SK-N-SH treated with all-trans-retinoic acid at 6 μM for 48 hours (cell line): ENCODE measurements around the gene ABCG2.

ENCODE experiments used
- ATAC-seq: fragments of 200-7000 bp; cut with Tn5 transposase; 3 replicates; pipeline ENCODE4 v1.9.1; 2020; ENCODE audit warnings: mild to moderate bottlenecking, moderate library complexity
- ARNTL ChIP-seq: fragments of 450-650 bp; formaldehyde crosslinking; IDR thresholded peaks from 2 replicates; pipeline ENCODE4 v1.5.0; 2020; ENCODE audit warnings: low read depth, mild to moderate bottlenecking, moderate library complexity, borderline replicate concordance
- BACH2 ChIP-seq: fragments of 250-450 bp; sonication (Bioruptor Pico); IDR thresholded peaks from 2 replicates; pipeline ENCODE4 v1.9.0; 2021; ENCODE audit warnings: mild to moderate bottlenecking, borderline replicate concordance
- CREB5 ChIP-seq: fragments of 250-450 bp; sonication (Bioruptor Pico); IDR thresholded peaks from 2 replicates; pipeline ENCODE4 v1.5.1; 2020; ENCODE audit warnings: low read depth, mild to moderate bottlenecking, moderate library complexity
- CSDC2 ChIP-seq: fragments of 250-450 bp; sonication (Bioruptor Pico); IDR thresholded peaks from 2 replicates; pipeline ENCODE4 v1.5.0; 2020; ENCODE audit warnings: mild to moderate bottlenecking, moderate library complexity
- CSRNP3 ChIP-seq: fragments of 250-450 bp; sonication (Bioruptor Pico); IDR thresholded peaks from 2 replicates; pipeline ENCODE4 v1.5.1; 2021; ENCODE audit warnings: mild to moderate bottlenecking, moderate library complexity
- ESRRG ChIP-seq: fragments of 250-450 bp; sonication (Bioruptor Pico); IDR thresholded peaks from 2 replicates; pipeline ENCODE4 v1.6.1; 2021; ENCODE audit warnings: mild to moderate bottlenecking
- GLIS3 ChIP-seq: fragments of 250-450 bp; sonication (Bioruptor Pico); IDR thresholded peaks from 2 replicates; pipeline ENCODE4 v1.5.0; 2020; ENCODE audit warnings: mild to moderate bottlenecking, moderate library complexity
- ISL1 ChIP-seq: fragments of 250-450 bp; sonication (Bioruptor Pico); IDR thresholded peaks from 2 replicates; pipeline ENCODE4 v2.1.2; 2022; ENCODE audit warnings: mild to moderate bottlenecking, moderate library complexity
- OSR1 ChIP-seq: fragments of 250-450 bp; sonication (Bioruptor Pico); IDR thresholded peaks from 2 replicates; pipeline ENCODE4 v1.8.0; 2022; ENCODE audit warnings: moderate library complexity, mild to moderate bottlenecking, inconsistent platforms
- PATZ1 ChIP-seq: fragments of 250-450 bp; sonication (Bioruptor Pico); IDR thresholded peaks from 2 replicates; pipeline ENCODE4 v1.8.0; 2020; ENCODE audit warnings: mild to moderate bottlenecking, moderate library complexity, borderline replicate concordance
- POU6F1 ChIP-seq: fragments of 250-450 bp; sonication (Bioruptor Pico); IDR thresholded peaks from 2 replicates; pipeline ENCODE4 v1.8.0; 2021; ENCODE audit warnings: low read depth, mild to moderate bottlenecking, moderate library complexity, borderline replicate concordance
- PPARA ChIP-seq: fragments of 250-450 bp; sonication (Bioruptor Pico); IDR thresholded peaks from 2 replicates; pipeline ENCODE4 v1.5.0; 2020; ENCODE audit warnings: mild to moderate bottlenecking, borderline replicate concordance
- RARB ChIP-seq: fragments of 250-450 bp; sonication (Bioruptor Pico); IDR thresholded peaks from 2 replicates; pipeline ENCODE4 v1.8.0; 2021; ENCODE audit warnings: mild to moderate bottlenecking, moderate library complexity
- SNAI2 ChIP-seq: fragments of 250-450 bp; sonication (Bioruptor Pico); IDR thresholded peaks from 2 replicates; pipeline ENCODE4 v1.5.0; 2020; ENCODE audit warnings: mild to moderate bottlenecking, moderate library complexity
- TCF4 ChIP-seq: fragments of 250-450 bp; sonication (Bioruptor Pico); IDR thresholded peaks from 2 replicates; pipeline ENCODE4 v1.8.0; 2021; ENCODE audit warnings: mild to moderate bottlenecking, moderate library complexity, borderline replicate concordance
- TSHZ2 ChIP-seq: fragments of 250-450 bp; sonication (Bioruptor Pico); IDR thresholded peaks from 2 replicates; pipeline ENCODE4 v1.5.0; 2020; ENCODE audit warnings: mild to moderate bottlenecking, moderate library complexity
- ZC3H10 ChIP-seq: fragments of 250-450 bp; sonication (Bioruptor Pico); IDR thresholded peaks from 2 replicates; pipeline ENCODE4 v1.5.1; 2021; ENCODE audit warnings: mild to moderate bottlenecking, moderate library complexity
- ZFP3 ChIP-seq: fragments of 250-450 bp; sonication (Bioruptor Pico); IDR thresholded peaks from 2 replicates; pipeline ENCODE4 v1.5.0; 2020; ENCODE audit warnings: mild to moderate bottlenecking, moderate library complexity
- ZFP30 ChIP-seq: fragments of 450-650 bp; formaldehyde crosslinking; IDR thresholded peaks from 2 replicates; pipeline ENCODE4 v1.5.0; 2022; ENCODE audit warnings: mild to moderate bottlenecking, moderate library complexity
- ZNF565 ChIP-seq: fragments of 450-650 bp; formaldehyde crosslinking; conservative IDR thresholded peaks from 2 replicates; pipeline ENCODE4 v1.5.0; 2020; ENCODE audit warnings: low read depth, mild to moderate bottlenecking, moderate library complexity
- ZNF70 ChIP-seq: fragments of 450-650 bp; formaldehyde crosslinking; IDR thresholded peaks from 2 replicates; pipeline ENCODE4 v1.5.0; 2020; ENCODE audit warnings: mild to moderate bottlenecking, moderate library complexity
- ZNF8 ChIP-seq: fragments of 450-650 bp; formaldehyde crosslinking; IDR thresholded peaks from 2 replicates; pipeline ENCODE4 v1.5.0; 2020; ENCODE audit warnings: mild to moderate bottlenecking, moderate library complexity

ABCG2 gene

GRCh38 chr4:88090898-88091297, 67.5 kb downstream of the ABCG2 start:
- ATAC-seq = no peak
- TF ChIP-seq PATZ1 (no peak), ZFP3 (no peak), ISL1 (no peak), CSDC2 (no peak), TSHZ2 (CRISPR knock-in tag) (no peak), CSRNP3 (CRISPR knock-in tag) (no peak), ESRRG (CRISPR knock-in tag) (no peak), ZC3H10 (CRISPR knock-in tag) (no peak), CREB5 (no peak)

- no peak for TF ChIP-seq ISL1
- TF ChIP-seq RARB = no peak
- no peak for TF ChIP-seq ZFP30 (CRISPR knock-in tag)
- TF ChIP-seq ZNF70 (CRISPR knock-in tag) = no peak
- TF ChIP-seq ZNF565 (CRISPR knock-in tag) = no peak
- TF ChIP-seq TCF4 = no peak
- TF ChIP-seq SNAI2 (CRISPR knock-in tag) = no peak
- no peak for TF ChIP-seq CREB5
- TF ChIP-seq GLIS3 (CRISPR knock-in tag) = no peak
- no peak for TF ChIP-seq CSDC2
- TF ChIP-seq ARNTL = no peak
- TF ChIP-seq POU6F1 (CRISPR knock-in tag) = no peak
- TF ChIP-seq OSR1 (CRISPR knock-in tag) = no peak
- no peak for TF ChIP-seq ESRRG (CRISPR knock-in tag)
- TF ChIP-seq PPARA = no peak
- no peak for TF ChIP-seq BACH2 (CRISPR knock-in tag)
- no peak for ATAC-seq
These were observed 71.4 kb downstream of the ABCG2 start for GRCh38 chr4:88087004-88087403.

DNA sequence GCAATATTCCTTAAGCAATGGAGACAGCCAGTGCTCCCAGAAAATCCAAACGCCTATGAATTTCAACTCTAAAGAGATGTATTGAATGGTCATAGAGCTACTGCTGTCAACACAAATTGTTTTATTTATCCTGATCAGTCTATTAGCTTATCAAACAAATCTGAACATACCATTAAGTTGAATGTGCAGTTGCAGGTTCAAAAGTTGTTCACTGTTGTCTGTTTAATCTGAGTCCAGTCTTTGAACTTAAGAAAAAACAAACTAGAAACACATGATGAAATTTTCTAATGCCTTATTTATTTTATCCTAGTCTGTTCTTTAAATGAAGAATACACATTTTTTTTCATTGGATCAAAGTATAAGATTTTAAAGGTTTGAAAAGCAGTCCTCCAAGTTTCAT, 77.8 kb downstream of the ABCG2 start:
- no peak for ATAC-seq
- TF ChIP-seq ZNF70 (CRISPR knock-in tag) = no peak
- TF ChIP-seq TCF4 = no peak
- no peak for TF ChIP-seq ESRRG (CRISPR knock-in tag)
- no peak for TF ChIP-seq ZNF8 (CRISPR knock-in tag)
- no peak for TF ChIP-seq CSDC2
- no peak for TF ChIP-seq ZFP30 (CRISPR knock-in tag)
- TF ChIP-seq ZNF565 (CRISPR knock-in tag) = no peak
- no peak for TF ChIP-seq PATZ1
